SIG-M5 treated with dmso at 0.1 percent for 504 hours (cell line): ENCODE results near the gene BLM.
A peak's percentile ranks its signal among the peaks of the same experiment; 100 is the strongest.
"Not testable (repeated sequence)": the region's sequence is repeated elsewhere in the genome, so short reads cannot be mapped to it uniquely, and the experiment has no call there.

Source experiments
- DNase-seq: peaks from one replicate; lab custom pipeline; 2025; ENCODE audit not compliant: unreplicated experiment; lab: John Stamatoyannopoulos, UW

Gene BLM

DNA sequence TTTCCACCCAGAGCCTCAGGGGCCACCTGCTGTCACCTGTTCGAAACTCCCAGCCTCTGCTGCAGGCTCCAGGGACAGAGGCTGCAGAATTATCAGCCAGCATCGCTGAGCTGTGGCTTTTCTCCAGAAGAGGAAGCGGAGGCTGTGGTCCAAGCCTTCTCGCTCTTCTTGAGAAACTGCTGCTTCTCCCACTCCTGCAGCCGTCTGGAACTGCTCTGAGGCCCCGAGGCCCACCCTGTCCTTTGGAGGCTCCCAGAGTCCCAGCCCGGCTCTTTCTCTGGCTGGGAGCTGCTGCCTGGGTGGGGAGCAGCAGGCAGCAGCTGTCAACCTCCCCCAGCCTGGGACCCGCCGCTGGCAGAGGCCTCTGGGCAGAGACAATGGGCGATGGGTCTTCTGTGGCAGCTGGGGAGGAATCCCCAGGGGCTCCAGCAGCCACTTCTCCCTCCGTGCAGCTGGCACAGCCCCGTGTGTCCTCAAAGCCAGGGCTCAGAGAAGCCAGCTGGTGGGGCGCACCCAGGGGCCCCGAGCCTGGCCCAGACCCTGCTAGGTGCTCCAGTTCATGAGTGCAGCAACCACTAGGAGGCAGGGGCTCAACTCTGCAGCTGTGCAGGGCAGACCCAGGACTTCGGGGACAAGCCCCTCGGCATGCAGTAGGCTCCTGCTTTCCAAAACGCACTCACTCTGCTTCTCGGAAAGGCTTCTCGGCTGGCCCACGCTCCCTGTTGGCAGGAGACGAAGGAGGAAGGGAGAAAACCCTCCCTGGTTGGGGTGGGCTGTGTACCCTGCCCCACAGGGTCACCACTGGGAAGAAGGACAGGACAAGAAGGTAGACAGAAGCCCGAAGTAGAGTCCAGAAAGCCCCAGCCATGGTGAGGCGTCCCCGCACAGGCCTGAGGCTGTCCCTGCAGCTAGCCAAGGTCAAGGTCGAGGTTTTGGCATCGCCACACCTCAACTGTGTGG, 101.4 kb downstream of the BLM start:
- DNase-seq, result peak; percentile 65

DNA sequence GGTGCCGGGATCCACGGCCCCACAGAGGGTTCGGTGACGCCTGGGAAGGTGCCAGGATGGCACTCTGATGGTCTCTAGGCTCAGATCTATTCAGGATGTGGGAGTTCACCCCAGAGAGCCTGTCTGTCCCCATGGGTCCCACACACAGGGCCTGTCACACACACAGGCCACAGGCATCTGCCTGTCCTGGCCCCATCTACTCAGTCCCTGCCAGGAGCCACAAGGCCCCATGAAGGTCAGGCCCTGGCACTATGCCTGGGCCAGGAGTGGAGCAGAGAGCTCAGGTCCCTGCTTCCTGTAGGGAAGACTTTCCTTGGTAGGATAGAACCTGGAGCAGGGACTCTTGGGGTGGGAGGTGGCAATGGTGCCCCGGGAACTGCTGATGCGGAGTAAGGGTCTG, 102.2 kb downstream of the BLM start:
- DNase-seq, result no peak

DNA sequence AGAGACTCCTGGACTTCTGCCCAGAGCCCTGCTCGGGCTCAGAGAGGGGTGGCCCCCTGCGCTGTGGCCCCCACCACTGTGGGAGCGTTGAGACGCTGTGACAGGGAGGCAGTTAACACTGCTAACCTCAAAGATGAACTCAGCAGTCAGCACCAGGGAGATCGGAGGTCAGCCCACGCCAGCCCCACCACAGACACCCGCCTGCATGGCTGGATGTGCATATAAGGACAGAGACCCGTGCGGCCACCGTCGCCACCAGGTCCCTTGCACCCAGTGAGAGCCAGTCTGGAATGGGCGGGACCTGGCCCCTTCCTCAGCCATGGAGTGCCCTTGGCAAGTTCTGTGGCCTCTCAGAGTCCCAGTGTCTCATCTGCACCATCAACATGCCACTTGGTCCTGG, 102.7 kb downstream of the BLM start:
- DNase-seq, result no peak

DNA sequence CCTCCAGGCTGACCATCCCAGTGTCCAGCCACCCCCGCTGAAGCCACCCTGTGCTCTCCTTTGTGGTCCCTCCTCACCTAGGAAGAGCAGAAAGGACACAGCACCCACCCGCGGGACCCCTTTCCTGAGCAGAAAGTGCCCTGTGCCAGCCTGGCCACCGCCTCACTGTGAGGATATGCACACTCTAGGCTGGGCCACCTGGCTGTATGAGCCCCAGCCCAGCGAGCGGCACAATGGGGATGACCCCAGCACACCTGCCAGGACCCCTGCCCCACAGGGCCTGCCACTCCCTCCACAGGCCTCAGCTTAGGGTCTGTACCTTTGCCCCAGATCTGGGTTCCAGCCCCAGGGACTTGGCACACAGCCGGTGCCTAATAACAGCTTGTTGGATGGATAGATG, 103.3 kb downstream of the BLM start:
- DNase-seq, result no peak

DNA sequence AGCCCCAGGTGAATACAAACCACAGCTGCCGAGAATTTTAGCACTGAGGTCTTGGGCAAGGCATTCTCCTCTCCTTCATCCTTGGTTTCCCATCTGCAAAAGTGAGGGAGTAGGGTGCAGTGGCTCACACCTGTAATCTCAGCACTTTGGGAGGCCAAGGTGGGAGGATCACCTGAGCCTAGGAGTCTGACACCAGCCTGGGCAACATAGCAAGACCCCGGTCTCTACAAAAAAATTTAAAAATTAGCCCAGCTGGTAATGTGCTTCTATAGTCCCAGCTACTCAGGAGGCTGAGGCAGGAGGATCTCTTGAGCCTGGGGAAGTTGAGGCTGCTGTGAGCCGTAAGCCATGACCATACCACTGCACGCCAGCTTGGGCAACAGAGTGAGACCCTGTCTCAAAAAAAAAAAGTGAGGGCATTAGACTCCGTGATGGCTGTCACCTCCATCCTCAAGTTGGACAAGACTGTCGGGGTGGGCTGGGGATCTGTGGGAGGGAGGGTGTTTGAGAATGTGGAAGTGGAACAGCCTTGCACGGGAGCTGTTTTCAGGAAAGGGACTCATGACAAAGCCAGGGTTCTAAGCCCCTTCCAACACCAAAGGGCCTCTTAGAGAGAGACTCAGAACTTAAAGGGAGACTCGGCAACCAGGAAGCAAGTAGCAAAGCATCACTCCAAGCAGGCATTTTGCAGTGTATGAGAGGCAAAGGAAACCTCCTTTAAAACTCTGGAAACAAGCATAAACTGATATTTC, 105.2 kb downstream of the BLM start:
- no peak for DNase-seq

- no peak for DNase-seq
Measured at GRCh38 chr15:90823455-90823974, 106.4 kb downstream of the BLM start.

DNA sequence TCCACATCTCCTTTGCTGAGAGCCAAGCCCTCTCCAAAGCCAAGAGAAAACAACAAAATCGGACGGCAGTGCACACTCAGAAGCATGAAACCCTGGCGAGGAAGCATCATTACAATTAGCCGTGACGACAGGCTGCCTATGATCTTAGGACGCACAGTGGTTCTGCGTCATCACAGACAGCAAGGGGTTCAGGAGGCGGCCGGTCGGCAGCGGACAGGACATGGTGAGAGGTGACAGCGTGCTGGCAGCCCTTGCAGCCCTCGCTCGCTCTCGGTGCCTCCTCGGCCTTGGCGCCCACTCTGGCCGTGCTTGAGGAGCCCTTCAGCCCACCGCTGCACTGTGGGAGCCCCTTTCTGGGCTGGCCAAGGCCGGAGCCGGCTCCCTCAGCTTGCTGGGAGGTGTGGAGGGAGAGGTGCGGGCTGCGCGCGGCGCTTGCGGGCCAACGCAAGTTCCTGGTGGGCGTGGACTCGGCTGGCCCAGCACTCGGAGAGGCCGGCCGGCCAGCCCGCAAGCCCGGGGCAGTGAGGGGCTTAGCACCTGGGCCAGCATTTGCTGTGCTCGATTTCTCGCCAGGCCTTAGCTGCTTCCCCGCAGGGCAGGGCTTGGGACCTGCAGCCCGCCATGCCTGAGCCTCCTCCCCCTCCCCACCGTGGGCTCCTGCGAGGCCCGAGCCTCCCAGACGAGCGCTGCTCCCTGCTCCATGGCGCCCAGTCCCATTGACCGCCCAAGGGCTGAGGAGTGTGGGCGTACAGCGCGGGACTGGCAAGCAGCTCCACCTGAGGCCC, 108.2 kb downstream of the BLM start:
- not testable (repeated sequence) for DNase-seq

- not testable (repeated sequence) for DNase-seq
Measured at GRCh38 chr15:90826206-90826885, 109.2 kb downstream of the BLM start.

DNA sequence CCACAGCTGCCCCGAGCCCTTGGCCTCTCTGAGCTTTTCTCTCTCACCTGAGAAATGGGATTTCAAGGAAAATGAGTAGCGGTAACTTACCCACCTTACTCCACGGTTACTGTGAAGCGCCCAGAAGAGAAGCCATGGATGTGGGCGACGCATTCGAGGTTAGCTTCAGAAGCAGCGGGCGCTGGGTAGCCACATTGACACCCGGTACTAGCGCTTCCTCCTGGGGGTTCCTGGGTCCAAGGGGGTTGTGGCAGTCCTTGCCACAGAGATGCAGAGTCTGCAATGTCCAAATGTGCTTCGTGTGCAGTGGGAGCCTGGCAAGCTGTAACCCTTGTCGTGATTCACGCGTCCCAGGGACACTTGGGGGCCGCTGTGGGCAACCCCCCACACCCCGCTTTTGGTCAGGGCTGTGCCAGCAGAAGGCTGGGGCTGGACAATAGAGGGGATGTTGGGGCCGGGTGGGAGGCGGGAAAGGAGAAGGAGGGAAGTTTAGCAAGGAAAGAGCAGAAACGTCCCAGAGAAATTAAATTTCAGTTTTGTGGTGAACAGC, 109.8 kb downstream of the BLM start:
- DNase-seq, result no peak

DNA sequence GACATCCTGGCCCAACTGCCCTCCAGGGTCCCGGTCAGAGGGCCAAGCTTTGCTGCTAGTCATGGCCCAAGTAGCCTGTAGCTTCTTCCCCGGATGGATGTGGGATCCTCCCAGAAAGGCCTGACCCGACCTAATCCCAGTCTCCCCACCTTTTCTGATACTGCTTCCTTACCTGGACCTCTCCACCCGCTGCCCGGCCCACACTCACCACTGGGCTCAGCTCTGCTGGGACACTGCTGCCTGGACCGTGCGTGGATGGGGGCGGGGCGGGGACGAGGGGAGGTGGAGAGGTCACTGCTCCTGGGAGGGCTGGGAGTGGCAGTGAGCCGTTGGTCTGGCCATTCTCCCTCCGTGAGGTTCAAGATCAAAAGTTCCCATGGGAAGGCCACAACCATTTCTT, 111.0 kb downstream of the BLM start:
- no peak for DNase-seq

DNA sequence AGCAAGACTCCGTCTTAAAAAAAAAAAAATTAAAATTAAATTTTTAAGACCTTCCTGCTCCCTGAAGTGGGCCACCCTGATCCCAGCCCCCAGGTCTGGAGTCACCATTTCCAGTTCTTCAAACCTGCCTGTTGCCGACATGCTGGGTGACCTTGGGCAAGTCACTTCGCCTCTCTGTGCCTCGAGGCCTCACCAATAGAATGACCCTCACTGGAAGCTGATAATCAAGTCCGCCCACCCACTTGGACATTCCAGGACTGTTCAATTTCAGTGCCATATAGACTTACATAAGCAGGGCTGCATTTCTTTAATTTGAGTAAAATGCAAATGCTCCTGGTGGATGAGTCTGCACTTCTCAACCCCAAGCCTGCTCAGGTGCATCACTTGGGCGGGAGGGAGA, 112.0 kb downstream of the BLM start:
- no peak for DNase-seq

- peak; percentile 49 for DNase-seq
Measured at GRCh38 chr15:90829942-90830440, 112.8 kb downstream of the BLM start.

DNA sequence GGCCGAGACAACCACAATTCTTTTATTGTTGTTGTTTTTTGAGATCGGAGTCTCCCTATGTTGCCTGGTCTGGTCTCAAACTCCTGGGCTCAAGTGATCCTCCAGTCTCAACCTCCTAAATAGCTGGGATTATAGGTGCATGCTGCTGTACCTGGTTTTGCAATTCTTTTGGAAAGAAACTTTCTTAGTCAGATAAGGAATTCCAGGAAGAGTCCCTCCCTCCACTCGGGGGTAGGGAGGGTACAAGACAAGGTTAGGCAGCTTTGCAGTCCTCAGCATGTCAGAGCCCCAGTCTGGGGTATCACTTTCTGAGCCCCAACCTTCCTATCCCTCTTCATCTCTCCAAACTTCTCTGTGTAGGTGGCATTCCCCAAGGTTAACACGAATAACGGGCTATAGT, 117.5 kb downstream of the BLM start:
- DNase-seq, result no peak

- DNase-seq, result no peak
Measured at GRCh38 chr15:90836296-90836871, 119.2 kb downstream of the BLM start.

GRCh38 chr15:90837094-90837493, 119.9 kb downstream of the BLM start:
- DNase-seq, result no peak

- no peak for DNase-seq
Measured at GRCh38 chr15:90838139-90838538, 121.0 kb downstream of the BLM start.

DNA sequence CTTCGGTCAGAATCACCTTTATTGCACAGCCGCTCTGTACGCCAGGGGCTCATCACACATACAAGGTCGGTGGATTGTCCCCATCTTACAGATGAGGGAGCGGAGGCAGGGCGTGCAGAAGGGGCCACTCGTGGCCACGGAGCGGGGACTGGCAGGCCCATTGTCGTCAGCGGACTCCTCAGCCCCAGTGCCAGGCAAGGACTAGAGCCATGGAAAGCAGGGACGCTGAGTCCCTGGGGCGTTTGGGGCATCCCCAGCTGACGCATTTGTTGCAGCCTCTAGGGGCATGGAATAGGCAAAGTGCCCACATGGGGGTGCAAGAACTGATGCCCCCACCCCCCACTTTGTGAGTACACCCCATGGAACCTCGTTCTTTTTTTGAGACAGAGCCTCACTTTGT, 121.4 kb downstream of the BLM start:
- DNase-seq, result no peak

GRCh38 chr15:90839187-90840071, 122.3 kb downstream of the BLM start:
- DNase-seq, result peak; percentile 88
